SKM-1 treated with dmso at 0.1 percent for 144 hours (cell line): ENCODE results near the gene ARHGDIG.
"Not testable (repeated sequence)": the region's sequence is repeated elsewhere in the genome, so short reads cannot be mapped to it uniquely, and the experiment has no call there.

Experiments
- DNase-seq: peaks from one replicate; lab custom pipeline; 2025; ENCODE audit not compliant: unreplicated experiment; lab: John Stamatoyannopoulos, UW

ARHGDIG gene

GRCh38 chr16:324451-325334 lies 44.3 kb downstream of the ARHGDIG start:
- DNase-seq, result no peak

- DNase-seq, result no peak
Measured at GRCh38 chr16:325375-326145, 45.2 kb downstream of the ARHGDIG start.

GRCh38 chr16:330741-331140 lies 50.4 kb downstream of the ARHGDIG start:
- no peak for DNase-seq

GRCh38 chr16:331181-331814 lies 50.9 kb downstream of the ARHGDIG start:
- DNase-seq, result not testable (repeated sequence)
